Endothelial cell of umbilical vein (primary cell): Measurements from ENCODE around the gene CDC42. TPM values are rescaled to one million over a fixed set of nuclear protein-coding genes. Genes with fewer than 3 reads are reported as not detected.

Experiments used
- BruUV-seq: library from RNA; stranded (reverse); fragments of 400-500 nt; replicated peaks from 2 replicates; lab custom pipeline; 2021; lab: Mats Ljungman, UMichigan
- CTCF ChIA-PET: fragments of 300-600, 350-600 bp; sonication (Branson Sonifier 250); formaldehyde crosslinking; loops from one replicate; lab custom pipeline; 2021; ENCODE audit warnings: antibody characterized with exemption, inconsistent platforms; lab: Charles Lee
- POLR2A ChIA-PET: fragments of 300-600, 350-600 bp; sonication (Branson Sonifier 250); formaldehyde crosslinking; loops from one replicate; lab custom pipeline; 2021; ENCODE audit warnings: antibody characterized with exemption, inconsistent platforms; lab: Charles Lee
- DNase-seq: peaks from one replicate; pipeline ENCODE4 v3.0.0-alpha.2; 2011; ENCODE audit warnings: low read depth, low spot score
- FAIRE-seq: peaks from 2 replicates; lab custom pipeline; 2011; peaks lifted over from hg19 to GRCh38; lab: Jason Lieb, UNC
- H2AFZ ChIP-seq: 2 replicates; pipeline ENCODE4 v1.6.0; 2012; ENCODE audit warnings: low read depth, low read length, control low read depth, inconsistent platforms
- H3K27ac ChIP-seq: 2 replicates; pipeline ENCODE4 v1.5.1; 2011; ENCODE audit warnings: low read depth, mild to moderate bottlenecking, control low read depth, low read length, moderate library complexity; ENCODE audit not compliant: insufficient read depth
- H3K27me3 ChIP-seq, 2 experiments: 2 replicates each; pipeline versions ENCODE4 v1.6.0 to v1.6.1; 2011; ENCODE audit warnings: low read length in 2 of 2, mixed read lengths in 1 of 2; ENCODE audit not compliant: control insufficient read depth in 2 of 2, insufficient read depth in 2 of 2
- H3K36me3 ChIP-seq, 2 experiments: 2 replicates in 1 of 2; 3 replicates in 1 of 2; pipeline ENCODE4 v1.5.1; 2011; ENCODE audit warnings: low read length in 2 of 2, mild to moderate bottlenecking in 1 of 2, moderate library complexity in 1 of 2; ENCODE audit not compliant: control insufficient read depth in 2 of 2, insufficient read depth in 2 of 2; ENCODE audit errors: extremely low read depth in 1 of 2
- H3K4me1 ChIP-seq: 3 replicates; pipeline ENCODE4 v1.5.1; 2011; ENCODE audit warnings: mild to moderate bottlenecking, low read length; ENCODE audit not compliant: control insufficient read depth, insufficient read depth; ENCODE audit errors: extremely low read depth
- H3K4me2 ChIP-seq: 2 replicates; pipeline ENCODE4 v1.6.1; 2011; ENCODE audit warnings: low read length, control low read depth, mixed read lengths; ENCODE audit not compliant: insufficient read depth
- H3K4me3 ChIP-seq, 3 experiments: fragments of 200-600 bp in 1 of 3; sonication (generic), shearing (Covaris generic) in 1 of 3; replicated peaks in 1 of 3; 2 replicates each; pipeline ENCODE4 v1.5.1; 2011 to 2016; ENCODE audit warnings: control low read depth in 3 of 3, low read length in 3 of 3, mild to moderate bottlenecking in 2 of 3, inconsistent platforms in 1 of 3, low read depth in 1 of 3, moderate library complexity in 1 of 3; ENCODE audit not compliant: insufficient read depth in 1 of 3
- H3K79me2 ChIP-seq: 2 replicates; pipeline ENCODE4 v1.6.0; 2012; ENCODE audit warnings: low read length, inconsistent platforms; ENCODE audit not compliant: control insufficient read depth, insufficient read depth
- H3K9ac ChIP-seq: replicated peaks from 2 replicates; pipeline ENCODE3; 2011; ENCODE audit warnings: low read length, control low read depth; ENCODE audit not compliant: insufficient read depth; ENCODE audit errors: extremely low read depth
- H3K9me1 ChIP-seq: replicated peaks from 3 replicates; pipeline ENCODE4 v1.6.0; 2011; ENCODE audit warnings: mild to moderate bottlenecking, low read length; ENCODE audit not compliant: control insufficient read depth, insufficient read depth; ENCODE audit errors: extremely low read depth
- H3K9me3 ChIP-seq: replicated peaks from 2 replicates; pipeline ENCODE4 v1.5.1; 2012; ENCODE audit warnings: low read length, inconsistent platforms; ENCODE audit not compliant: control insufficient read depth, insufficient read depth
- H4K20me1 ChIP-seq: replicated peaks from 2 replicates; pipeline ENCODE3; 2011; ENCODE audit warnings: mild to moderate bottlenecking, low read length; ENCODE audit not compliant: control insufficient read depth, insufficient read depth; ENCODE audit errors: extremely low read depth
- EZH2 ChIP-seq: IDR thresholded peaks from 2 replicates; pipeline ENCODE4 v1.6.1; 2012; ENCODE audit warnings: borderline replicate concordance, low read depth, mild to moderate bottlenecking, moderate library complexity, low read length, inconsistent platforms; ENCODE audit not compliant: severe bottlenecking
- FOS ChIP-seq: IDR thresholded peaks from 2 replicates; pipeline ENCODE4 v1.6.1; 2011; ENCODE audit warnings: mild to moderate bottlenecking, low read length, moderate library complexity, borderline replicate concordance; ENCODE audit not compliant: insufficient read depth
- GATA2 ChIP-seq: IDR thresholded peaks from 2 replicates; pipeline ENCODE4 v1.7.0; 2011; ENCODE audit warnings: low read depth, mild to moderate bottlenecking, moderate library complexity, mixed read lengths, low read length; ENCODE audit not compliant: insufficient read length, insufficient read depth
- JUN ChIP-seq: IDR thresholded peaks from 2 replicates; pipeline ENCODE4 v1.6.1; 2011; ENCODE audit warnings: borderline replicate concordance, low read depth; ENCODE audit not compliant: insufficient read length, insufficient read depth
- MYC ChIP-seq: IDR thresholded peaks from one replicate; pipeline ENCODE4 v1.6.1; 2011; ENCODE audit warnings: mild to moderate bottlenecking, low read depth, low read length
- POLR2A ChIP-seq: IDR thresholded peaks from 2 replicates; pipeline ENCODE4 v1.6.1; 2012; ENCODE audit warnings: low read depth, mild to moderate bottlenecking, control low read depth, low read length
- POLR2AphosphoS5 ChIP-seq: IDR thresholded peaks from 2 replicates; pipeline ENCODE4 v1.6.1; 2012; ENCODE audit warnings: low read depth, mild to moderate bottlenecking, control low read depth, low read length, moderate library complexity; ENCODE audit not compliant: insufficient read depth
- dilution Hi-C: fragments of 300-500 bp; cut with MboI; formaldehyde crosslinking; loops from one replicate; pipeline ENCODE4 v1.15.0; 2019; ENCODE audit warnings: low sequenced_read_pairs; ENCODE audit not compliant: extremely low pct_ligation_motif_present
- intact Hi-C: fragments of 100-400 bp; cut with micrococcal nuclease; formaldehyde crosslinking; loops from one replicate; pipeline ENCODE4 v1.10.0; 2022
- polyA plus RNA-seq, 4 experiments: library from polyadenylated mRNA; depleted of rRNA in 3 of 4; stranded (reverse) in 3 of 4; unstranded in 1 of 4; fragments of >200 nt; gene quantifications; 2 replicates each; pipeline versions ENCODE4 v1.2.1 to v1.2.3, GENCODE V29; 2011 to 2012; ENCODE audit warnings: missing spikeins in 1 of 4
- total RNA-seq: library from RNA; stranded (reverse); gene quantifications from 2 replicates; pipeline ENCODE4 v1.2.3, GENCODE V29; 2021
- TF ChIP-seq, protein P1 (sequence below): IDR thresholded peaks from 2 replicates; pipeline ENCODE4 v1.6.1; 2011; ENCODE audit not compliant: insufficient read depth, insufficient read length
- TF ChIP-seq, protein P2 (sequence below), 2 donors: IDR thresholded peaks; 1 replicate in 1 of 2; 2 replicates in 1 of 2; pipeline ENCODE4 v1.5.1; 2011; ENCODE audit warnings: low read length in 2 of 2, mild to moderate bottlenecking in 2 of 2, moderate library complexity in 2 of 2, control low read depth in 1 of 2, inconsistent platforms in 1 of 2, low read depth in 1 of 2; ENCODE audit not compliant: insufficient read depth in 1 of 2; ENCODE audit errors: extremely low read depth in 1 of 2

CDC42 gene
- total and polyA plus RNA-seq, 2 donors (not counting 3 experiments of a cell fraction or from before 2014, with no cell fraction given), result 199 to 381 TPM

DNA sequence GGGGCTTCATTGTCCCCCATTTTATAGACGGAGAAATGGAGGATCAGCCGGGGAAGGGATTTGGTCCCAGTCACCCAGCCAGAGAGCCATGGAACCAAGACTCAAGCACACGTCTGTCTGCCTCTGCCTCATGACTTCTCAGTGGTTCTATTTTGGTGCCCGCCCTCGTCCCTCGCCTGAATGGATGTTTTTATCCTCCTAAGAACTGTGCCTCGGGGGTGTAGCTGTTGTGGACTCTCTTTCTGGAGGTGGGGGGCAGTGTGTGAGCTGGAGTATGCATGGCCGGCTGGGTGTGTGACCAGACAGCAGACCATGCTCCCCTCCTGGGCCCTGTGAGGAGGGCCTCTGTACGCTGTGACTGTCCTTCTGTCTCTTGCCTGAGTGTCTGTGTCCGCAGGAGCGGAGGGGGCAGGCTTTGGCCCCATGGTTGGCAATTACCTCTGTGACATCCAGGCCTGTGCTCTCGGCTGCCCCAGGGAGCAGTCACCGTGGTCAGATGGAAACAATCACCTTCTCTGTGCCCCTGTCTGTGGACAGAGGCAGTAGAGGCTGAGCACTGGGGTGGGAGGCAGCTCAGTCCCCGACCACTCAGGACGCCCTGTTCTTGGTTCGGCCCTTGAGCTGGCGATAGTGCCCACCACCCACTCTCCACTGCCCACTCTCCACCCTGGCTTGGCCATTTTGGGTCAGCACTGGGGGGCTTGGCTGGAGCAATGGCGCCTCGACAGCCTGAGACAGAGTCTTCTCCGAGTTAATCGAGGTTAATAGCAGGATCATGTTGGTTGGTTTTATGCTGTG lies 70.0 kb downstream of the CDC42 start:
- no peak overlapping the region for H3K4me3 ChIP-seq
- BruUV-seq, result TSS peak; percentile 4
- no peaks in the 10 kb centered on the region for H3K4me1 ChIP-seq
- CTCF ChIA-PET, result interaction anchor here (1.0 to 4.1 kb wide), 2 partner anchors 9 to 17 kb away, joined by 4 to 24 read pairs; no protein-coding TSS in a partner anchor
- no peaks in the 10 kb centered on the region for H3K27me3 ChIP-seq
- H3K79me2 ChIP-seq, result no peaks in the 10 kb centered on the region
- FAIRE-seq (no peak), DNase-seq (no peak)
- no peaks in the 10 kb centered on the region for H3K9me3 ChIP-seq
- dilution Hi-C loops (no loop called here), intact Hi-C loops (no loop called here)
- H3K36me3 ChIP-seq, result peaks cover 0 to 17% of the 10 kb centered on the region in 2 experiments
- POLR2A ChIA-PET, result no interaction called here
- no peak overlapping the region for H2AFZ ChIP-seq
- H3K9ac ChIP-seq, result no peak overlapping the region
- no peaks in the 10 kb centered on the region for H3K9me1 ChIP-seq
- peaks cover 3% of the 10 kb centered on the region for H4K20me1 ChIP-seq
- no peak overlapping the region for H3K4me2 ChIP-seq
- H3K27ac ChIP-seq, result no peak overlapping the region
- no peak for TF ChIP-seq GATA2
- TF ChIP-seq, protein P1, sequence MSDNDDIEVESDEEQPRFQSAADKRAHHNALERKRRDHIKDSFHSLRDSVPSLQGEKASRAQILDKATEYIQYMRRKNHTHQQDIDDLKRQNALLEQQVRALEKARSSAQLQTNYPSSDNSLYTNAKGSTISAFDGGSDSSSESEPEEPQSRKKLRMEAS, result no peak
- no peak for TF ChIP-seq EZH2
- no peak for TF ChIP-seq FOS
- TF ChIP-seq POLR2AphosphoS5, result no peak
- TF ChIP-seq, protein P2, sequence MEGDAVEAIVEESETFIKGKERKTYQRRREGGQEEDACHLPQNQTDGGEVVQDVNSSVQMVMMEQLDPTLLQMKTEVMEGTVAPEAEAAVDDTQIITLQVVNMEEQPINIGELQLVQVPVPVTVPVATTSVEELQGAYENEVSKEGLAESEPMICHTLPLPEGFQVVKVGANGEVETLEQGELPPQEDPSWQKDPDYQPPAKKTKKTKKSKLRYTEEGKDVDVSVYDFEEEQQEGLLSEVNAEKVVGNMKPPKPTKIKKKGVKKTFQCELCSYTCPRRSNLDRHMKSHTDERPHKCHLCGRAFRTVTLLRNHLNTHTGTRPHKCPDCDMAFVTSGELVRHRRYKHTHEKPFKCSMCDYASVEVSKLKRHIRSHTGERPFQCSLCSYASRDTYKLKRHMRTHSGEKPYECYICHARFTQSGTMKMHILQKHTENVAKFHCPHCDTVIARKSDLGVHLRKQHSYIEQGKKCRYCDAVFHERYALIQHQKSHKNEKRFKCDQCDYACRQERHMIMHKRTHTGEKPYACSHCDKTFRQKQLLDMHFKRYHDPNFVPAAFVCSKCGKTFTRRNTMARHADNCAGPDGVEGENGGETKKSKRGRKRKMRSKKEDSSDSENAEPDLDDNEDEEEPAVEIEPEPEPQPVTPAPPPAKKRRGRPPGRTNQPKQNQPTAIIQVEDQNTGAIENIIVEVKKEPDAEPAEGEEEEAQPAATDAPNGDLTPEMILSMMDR (IDR thresholded peaks at IDR 0.05; ENCODE audit: extremely low read depth in 1 of 2, insufficient read depth in 1 of 2, low read depth in 1 of 2, low read length in 2 of 2), result no peak
- no peak for TF ChIP-seq MYC
- no peak for TF ChIP-seq JUN
- TF ChIP-seq POLR2A, result no peak
